ENCODE measurements around the gene NTRK1.
"Not testable (repeated sequence)": the region's sequence is repeated elsewhere in the genome, so short reads cannot be mapped to it uniquely, and the experiment has no call there.

NTRK1 gene

GRCh38 chr1:156913809-156914387 lies 53.2 kb downstream of the NTRK1 start:
- DNase-seq (ENCODE audit: low spot score) = no peak

- no peak for DNase-seq (ENCODE audit: low spot score)
These were observed 53.8 kb downstream of the NTRK1 start for GRCh38 chr1:156914440-156914856.

GRCh38 chr1:156920233-156921052 lies 59.8 kb downstream of the NTRK1 start, which contains the start of gene LRRC71:
TSS of gene LRRC71 (plus strand) at chr1:156920632. CDS start at chr1:156920804, 172 bp downstream.
- peak; percentile 99 for DNase-seq (ENCODE audit: low spot score)

- no peak for DNase-seq (ENCODE audit: low spot score)
These were observed 60.4 kb downstream of the NTRK1 start for GRCh38 chr1:156921053-156921529.

GRCh38 chr1:156922986-156923669 lies 62.5 kb downstream of the NTRK1 start:
- DNase-seq (ENCODE audit: low spot score) = no peak

- no peak for DNase-seq (ENCODE audit: low spot score)
These were observed 63.2 kb downstream of the NTRK1 start for GRCh38 chr1:156923670-156924477.

GRCh38 chr1:156924478-156925153 lies 64.0 kb downstream of the NTRK1 start:
- DNase-seq (ENCODE audit: low spot score) = no peak

GRCh38 chr1:156925154-156926010 lies 64.7 kb downstream of the NTRK1 start:
- no peak for DNase-seq (ENCODE audit: low spot score)

- no peak for DNase-seq (ENCODE audit: low spot score)
These were observed 65.5 kb downstream of the NTRK1 start for GRCh38 chr1:156926175-156926574.

GRCh38 chr1:156926695-156927094 lies 66.0 kb downstream of the NTRK1 start:
- not testable (repeated sequence) for DNase-seq (ENCODE audit: low spot score)

- DNase-seq (ENCODE audit: low spot score) = peak; percentile 91
These were observed 66.8 kb downstream of the NTRK1 start for GRCh38 chr1:156927215-156928042.

GRCh38 chr1:156928043-156928602 lies 67.5 kb downstream of the NTRK1 start:
- no peak for DNase-seq (ENCODE audit: low spot score)

- DNase-seq (ENCODE audit: low spot score) = no peak
These were observed 69.1 kb downstream of the NTRK1 start for GRCh38 chr1:156929596-156930238.

- DNase-seq (ENCODE audit: low spot score) = no peak
These were observed 69.8 kb downstream of the NTRK1 start for GRCh38 chr1:156930483-156930882.

All from D341Med (cell line).